ENCODE results near the gene SHC1. TPM values are rescaled to one million over a fixed set of nuclear protein-coding genes. Genes with fewer than 3 reads are reported as not detected.
A peak's percentile ranks its signal among the peaks of the same experiment; 100 is the strongest.

The SHC1 gene
- total and polyA plus RNA-seq, 2 experiments from 2014 or later = 117 to 211 TPM

DNA sequence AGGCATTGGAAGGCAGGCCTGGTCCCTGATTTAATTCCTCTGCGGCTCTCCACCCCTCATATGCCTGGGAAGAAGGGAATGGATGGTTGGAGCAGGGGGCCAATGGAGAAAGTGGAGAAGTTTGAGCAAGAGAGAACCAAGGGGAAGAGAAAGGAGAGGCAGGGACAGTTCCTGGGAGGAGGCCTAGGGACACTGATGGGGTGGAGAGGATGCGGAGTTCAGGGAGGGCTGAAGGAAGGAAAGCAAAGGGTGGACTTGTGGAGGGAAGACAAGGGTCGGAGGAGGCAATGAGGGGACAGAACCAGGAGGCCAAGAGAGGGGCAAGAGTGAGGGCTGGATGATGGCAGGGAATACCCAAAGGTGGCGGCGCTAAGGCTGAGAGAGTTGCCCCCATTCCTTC is 39.2 kb upstream of the SHC1 start:
- Mint-ChIP-seq H3K27ac (no peak overlapping the region), H3K4me3 (peak overlapping the region; percentile 1; the same call in 1 of the 3 replicates), H3K36me3 (ENCODE audit: low read depth) (peaks cover 21% of the 10 kb centered on the region), H3K9me3 (no peaks in the 10 kb centered on the region), H3K27me3 (ENCODE audit: insufficient read depth, low read depth, poor library complexity) (peaks cover 18% of the 10 kb centered on the region), H3K4me1 (peaks cover 68% of the 10 kb centered on the region)
- H3K79me2 ChIP-seq (replicated peaks; ENCODE audit: insufficient read depth) = peaks cover 37% of the 10 kb centered on the region
- H3K9me2 ChIP-seq (ENCODE audit: insufficient read depth) = no peaks in the 10 kb centered on the region
- TF ChIP-seq JUNB (IDR thresholded peaks at IDR 0.05; ENCODE audit: unreplicated experiment) = no peak
- TF ChIP-seq, protein P1, sequence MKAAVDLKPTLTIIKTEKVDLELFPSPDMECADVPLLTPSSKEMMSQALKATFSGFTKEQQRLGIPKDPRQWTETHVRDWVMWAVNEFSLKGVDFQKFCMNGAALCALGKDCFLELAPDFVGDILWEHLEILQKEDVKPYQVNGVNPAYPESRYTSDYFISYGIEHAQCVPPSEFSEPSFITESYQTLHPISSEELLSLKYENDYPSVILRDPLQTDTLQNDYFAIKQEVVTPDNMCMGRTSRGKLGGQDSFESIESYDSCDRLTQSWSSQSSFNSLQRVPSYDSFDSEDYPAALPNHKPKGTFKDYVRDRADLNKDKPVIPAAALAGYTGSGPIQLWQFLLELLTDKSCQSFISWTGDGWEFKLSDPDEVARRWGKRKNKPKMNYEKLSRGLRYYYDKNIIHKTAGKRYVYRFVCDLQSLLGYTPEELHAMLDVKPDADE (IDR thresholded peaks at IDR 0.05) = no peak
- no peak for TF ChIP-seq CREB1 (CRISPR knock-in tag; IDR thresholded peaks at IDR 0.05; ENCODE audit: low read depth)
- TF ChIP-seq NANOG (IDR thresholded peaks at IDR 0.05; ENCODE audit: borderline replicate concordance) = no peak
- TF ChIP-seq, protein P2, sequence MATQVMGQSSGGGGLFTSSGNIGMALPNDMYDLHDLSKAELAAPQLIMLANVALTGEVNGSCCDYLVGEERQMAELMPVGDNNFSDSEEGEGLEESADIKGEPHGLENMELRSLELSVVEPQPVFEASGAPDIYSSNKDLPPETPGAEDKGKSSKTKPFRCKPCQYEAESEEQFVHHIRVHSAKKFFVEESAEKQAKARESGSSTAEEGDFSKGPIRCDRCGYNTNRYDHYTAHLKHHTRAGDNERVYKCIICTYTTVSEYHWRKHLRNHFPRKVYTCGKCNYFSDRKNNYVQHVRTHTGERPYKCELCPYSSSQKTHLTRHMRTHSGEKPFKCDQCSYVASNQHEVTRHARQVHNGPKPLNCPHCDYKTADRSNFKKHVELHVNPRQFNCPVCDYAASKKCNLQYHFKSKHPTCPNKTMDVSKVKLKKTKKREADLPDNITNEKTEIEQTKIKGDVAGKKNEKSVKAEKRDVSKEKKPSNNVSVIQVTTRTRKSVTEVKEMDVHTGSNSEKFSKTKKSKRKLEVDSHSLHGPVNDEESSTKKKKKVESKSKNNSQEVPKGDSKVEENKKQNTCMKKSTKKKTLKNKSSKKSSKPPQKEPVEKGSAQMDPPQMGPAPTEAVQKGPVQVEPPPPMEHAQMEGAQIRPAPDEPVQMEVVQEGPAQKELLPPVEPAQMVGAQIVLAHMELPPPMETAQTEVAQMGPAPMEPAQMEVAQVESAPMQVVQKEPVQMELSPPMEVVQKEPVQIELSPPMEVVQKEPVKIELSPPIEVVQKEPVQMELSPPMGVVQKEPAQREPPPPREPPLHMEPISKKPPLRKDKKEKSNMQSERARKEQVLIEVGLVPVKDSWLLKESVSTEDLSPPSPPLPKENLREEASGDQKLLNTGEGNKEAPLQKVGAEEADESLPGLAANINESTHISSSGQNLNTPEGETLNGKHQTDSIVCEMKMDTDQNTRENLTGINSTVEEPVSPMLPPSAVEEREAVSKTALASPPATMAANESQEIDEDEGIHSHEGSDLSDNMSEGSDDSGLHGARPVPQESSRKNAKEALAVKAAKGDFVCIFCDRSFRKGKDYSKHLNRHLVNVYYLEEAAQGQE (IDR thresholded peaks at IDR 0.05; ENCODE audit: unreplicated experiment) = no peak
- TF ChIP-seq ZNF331 (CRISPR knock-in tag; IDR thresholded peaks at IDR 0.05; ENCODE audit: low read depth) = no peak
- TF ChIP-seq, protein P3, sequence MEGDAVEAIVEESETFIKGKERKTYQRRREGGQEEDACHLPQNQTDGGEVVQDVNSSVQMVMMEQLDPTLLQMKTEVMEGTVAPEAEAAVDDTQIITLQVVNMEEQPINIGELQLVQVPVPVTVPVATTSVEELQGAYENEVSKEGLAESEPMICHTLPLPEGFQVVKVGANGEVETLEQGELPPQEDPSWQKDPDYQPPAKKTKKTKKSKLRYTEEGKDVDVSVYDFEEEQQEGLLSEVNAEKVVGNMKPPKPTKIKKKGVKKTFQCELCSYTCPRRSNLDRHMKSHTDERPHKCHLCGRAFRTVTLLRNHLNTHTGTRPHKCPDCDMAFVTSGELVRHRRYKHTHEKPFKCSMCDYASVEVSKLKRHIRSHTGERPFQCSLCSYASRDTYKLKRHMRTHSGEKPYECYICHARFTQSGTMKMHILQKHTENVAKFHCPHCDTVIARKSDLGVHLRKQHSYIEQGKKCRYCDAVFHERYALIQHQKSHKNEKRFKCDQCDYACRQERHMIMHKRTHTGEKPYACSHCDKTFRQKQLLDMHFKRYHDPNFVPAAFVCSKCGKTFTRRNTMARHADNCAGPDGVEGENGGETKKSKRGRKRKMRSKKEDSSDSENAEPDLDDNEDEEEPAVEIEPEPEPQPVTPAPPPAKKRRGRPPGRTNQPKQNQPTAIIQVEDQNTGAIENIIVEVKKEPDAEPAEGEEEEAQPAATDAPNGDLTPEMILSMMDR (conservative IDR thresholded peaks at IDR 0.05; ENCODE audit: low read depth in 2 of 2) = no peak
- no peak for TF ChIP-seq POLR2AphosphoS5 (IDR thresholded peaks at IDR 0.05; ENCODE audit: low read depth)
- TF ChIP-seq STAT1 (IDR thresholded peaks at IDR 0.05; ENCODE audit: unreplicated experiment) = no peak
- no peak for TF ChIP-seq EZH2 (IDR thresholded peaks at IDR 0.05; ENCODE audit: low read depth, unreplicated experiment)
- no peak for TF ChIP-seq ZNF114 (CRISPR knock-in tag; IDR thresholded peaks at IDR 0.05)
- no peak for TF ChIP-seq EZH2phosphoT487 (IDR thresholded peaks at IDR 0.05; ENCODE audit: unreplicated experiment)
- TF ChIP-seq, protein P4, sequence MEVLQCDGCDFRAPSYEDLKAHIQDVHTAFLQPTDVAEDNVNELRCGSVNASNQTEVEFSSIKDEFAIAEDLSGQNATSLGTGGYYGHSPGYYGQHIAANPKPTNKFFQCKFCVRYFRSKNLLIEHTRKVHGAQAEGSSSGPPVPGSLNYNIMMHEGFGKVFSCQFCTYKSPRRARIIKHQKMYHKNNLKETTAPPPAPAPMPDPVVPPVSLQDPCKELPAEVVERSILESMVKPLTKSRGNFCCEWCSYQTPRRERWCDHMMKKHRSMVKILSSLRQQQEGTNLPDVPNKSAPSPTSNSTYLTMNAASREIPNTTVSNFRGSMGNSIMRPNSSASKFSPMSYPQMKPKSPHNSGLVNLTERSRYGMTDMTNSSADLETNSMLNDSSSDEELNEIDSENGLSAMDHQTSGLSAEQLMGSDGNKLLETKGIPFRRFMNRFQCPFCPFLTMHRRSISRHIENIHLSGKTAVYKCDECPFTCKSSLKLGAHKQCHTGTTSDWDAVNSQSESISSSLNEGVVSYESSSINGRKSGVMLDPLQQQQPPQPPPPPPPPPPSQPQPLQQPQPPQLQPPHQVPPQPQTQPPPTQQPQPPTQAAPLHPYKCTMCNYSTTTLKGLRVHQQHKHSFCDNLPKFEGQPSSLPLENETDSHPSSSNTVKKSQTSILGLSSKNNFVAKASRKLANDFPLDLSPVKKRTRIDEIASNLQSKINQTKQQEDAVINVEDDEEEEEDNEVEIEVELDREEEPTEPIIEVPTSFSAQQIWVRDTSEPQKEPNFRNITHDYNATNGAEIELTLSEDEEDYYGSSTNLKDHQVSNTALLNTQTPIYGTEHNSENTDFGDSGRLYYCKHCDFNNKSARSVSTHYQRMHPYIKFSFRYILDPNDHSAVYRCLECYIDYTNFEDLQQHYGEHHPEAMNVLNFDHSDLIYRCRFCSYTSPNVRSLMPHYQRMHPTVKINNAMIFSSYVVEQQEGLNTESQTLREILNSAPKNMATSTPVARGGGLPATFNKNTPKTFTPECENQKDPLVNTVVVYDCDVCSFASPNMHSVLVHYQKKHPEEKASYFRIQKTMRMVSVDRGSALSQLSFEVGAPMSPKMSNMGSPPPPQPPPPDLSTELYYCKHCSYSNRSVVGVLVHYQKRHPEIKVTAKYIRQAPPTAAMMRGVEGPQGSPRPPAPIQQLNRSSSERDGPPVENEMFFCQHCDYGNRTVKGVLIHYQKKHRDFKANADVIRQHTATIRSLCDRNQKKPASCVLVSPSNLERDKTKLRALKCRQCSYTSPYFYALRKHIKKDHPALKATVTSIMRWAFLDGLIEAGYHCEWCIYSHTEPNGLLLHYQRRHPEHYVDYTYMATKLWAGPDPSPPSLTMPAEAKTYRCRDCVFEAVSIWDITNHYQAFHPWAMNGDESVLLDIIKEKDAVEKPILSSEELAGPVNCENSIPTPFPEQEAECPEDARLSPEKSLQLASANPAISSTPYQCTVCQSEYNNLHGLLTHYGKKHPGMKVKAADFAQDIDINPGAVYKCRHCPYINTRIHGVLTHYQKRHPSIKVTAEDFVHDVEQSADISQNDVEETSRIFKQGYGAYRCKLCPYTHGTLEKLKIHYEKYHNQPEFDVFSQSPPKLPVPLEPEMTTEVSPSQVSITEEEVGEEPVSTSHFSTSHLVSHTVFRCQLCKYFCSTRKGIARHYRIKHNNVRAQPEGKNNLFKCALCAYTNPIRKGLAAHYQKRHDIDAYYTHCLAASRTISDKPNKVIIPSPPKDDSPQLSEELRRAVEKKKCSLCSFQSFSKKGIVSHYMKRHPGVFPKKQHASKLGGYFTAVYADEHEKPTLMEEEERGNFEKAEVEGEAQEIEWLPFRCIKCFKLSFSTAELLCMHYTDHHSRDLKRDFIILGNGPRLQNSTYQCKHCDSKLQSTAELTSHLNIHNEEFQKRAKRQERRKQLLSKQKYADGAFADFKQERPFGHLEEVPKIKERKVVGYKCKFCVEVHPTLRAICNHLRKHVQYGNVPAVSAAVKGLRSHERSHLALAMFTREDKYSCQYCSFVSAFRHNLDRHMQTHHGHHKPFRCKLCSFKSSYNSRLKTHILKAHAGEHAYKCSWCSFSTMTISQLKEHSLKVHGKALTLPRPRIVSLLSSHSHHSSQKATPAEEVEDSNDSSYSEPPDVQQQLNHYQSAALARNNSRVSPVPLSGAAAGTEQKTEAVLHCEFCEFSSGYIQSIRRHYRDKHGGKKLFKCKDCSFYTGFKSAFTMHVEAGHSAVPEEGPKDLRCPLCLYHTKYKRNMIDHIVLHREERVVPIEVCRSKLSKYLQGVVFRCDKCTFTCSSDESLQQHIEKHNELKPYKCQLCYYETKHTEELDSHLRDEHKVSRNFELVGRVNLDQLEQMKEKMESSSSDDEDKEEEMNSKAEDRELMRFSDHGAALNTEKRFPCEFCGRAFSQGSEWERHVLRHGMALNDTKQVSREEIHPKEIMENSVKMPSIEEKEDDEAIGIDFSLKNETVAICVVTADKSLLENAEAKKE (CRISPR knock-in tag; IDR thresholded peaks at IDR 0.05) = no peak
- peaks cover 48% of the 10 kb centered on the region for H3K4me1 ChIP-seq (ENCODE audit: insufficient read depth)
- H3K27ac ChIP-seq (ENCODE audit: low read depth) = no peak overlapping the region
- 0 out of 2 replicates have a peak, but pooled peaks cover 3% of the 10 kb centered on the region for H3F3A ChIP-seq (replicated peaks; ENCODE audit: low read depth)
- no peak overlapping the region for H2AFZ ChIP-seq
- H3K4me3 ChIP-seq = no peak overlapping the region
- DNase-seq (ENCODE audit: low spot score) (no peak), ATAC-seq (no peak)
- H4K20me1 ChIP-seq (replicated peaks; ENCODE audit: insufficient read depth) = peaks cover 7% of the 10 kb centered on the region
- H3K36me3 ChIP-seq (ENCODE audit: insufficient read depth) = no peaks in the 10 kb centered on the region
- H3K27me3 ChIP-seq (ENCODE audit: insufficient read depth) = no peaks in the 10 kb centered on the region
- peak overlapping the region; percentile 55; the same call in 1 of the 2 replicates for H3K4me2 ChIP-seq
